GM19035 (cell line): Measurements from ENCODE around the gene WDR70.
"Not testable (repeated sequence)": the region's sequence is repeated elsewhere in the genome, so short reads cannot be mapped to it uniquely, and the experiment has no call there.

Experiments used
- ATAC-seq: cut with Tn5 transposase; IDR thresholded peaks from one replicate; pipeline ENCODE4 v1.9.1; 2021; ENCODE audit not compliant: unreplicated experiment

Gene WDR70

DNA sequence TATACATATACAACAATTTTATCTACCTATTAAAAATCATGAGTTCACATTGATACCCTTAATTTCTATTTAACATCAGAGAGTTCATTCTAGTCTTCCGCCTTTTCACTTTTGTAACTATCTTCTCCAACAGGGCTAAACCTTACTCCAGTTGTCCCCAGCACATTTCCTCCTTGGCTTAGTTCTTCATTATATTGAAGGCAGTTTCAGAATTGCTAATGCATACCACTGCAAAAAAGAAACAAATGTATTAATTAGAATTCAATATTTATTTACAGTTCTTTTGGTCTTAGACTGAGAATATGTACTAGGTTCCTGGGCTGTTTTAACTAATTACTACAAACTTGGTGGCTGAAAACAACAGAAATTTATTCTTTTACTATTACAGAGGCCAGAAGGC is 132.5 kb downstream of the WDR70 start:
- no peak for ATAC-seq

DNA sequence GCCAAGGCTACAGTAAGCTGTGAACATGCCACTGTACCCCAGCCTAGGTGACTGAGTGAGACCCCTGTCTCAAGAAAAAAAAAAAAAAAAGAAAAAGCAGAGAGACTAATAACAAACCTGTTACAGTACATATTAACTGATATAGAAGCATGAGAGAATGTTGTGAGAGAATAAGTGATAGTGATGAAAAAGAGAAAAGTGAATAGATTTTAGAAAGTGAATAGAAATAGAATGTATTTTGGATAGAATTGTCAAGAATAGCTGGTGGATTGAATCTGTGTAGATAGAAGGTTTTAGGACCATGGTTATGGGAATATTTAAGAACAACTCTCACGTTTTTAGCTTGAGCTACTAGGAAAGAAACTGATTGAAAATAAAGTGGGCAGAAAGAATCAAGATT is 135.8 kb downstream of the WDR70 start:
- no peak for ATAC-seq

DNA sequence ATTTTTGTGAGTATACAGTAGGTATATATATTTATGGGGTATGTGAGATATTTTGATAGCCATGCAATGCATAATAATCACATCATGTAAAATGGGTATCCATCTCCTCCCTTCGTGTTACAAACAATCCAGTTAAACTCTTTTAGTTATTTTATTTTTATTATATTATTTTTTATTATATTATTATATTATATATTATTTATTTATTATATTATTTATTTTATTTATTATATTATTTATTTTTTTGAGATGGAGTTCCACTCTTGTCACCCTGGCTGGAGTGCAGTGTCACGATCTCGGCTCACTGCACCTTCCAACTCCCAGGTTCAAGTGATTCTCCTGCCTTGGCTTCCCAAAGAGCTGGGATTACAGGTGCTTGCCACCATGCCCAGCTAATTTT is 138.6 kb downstream of the WDR70 start:
- no peak for ATAC-seq

DNA sequence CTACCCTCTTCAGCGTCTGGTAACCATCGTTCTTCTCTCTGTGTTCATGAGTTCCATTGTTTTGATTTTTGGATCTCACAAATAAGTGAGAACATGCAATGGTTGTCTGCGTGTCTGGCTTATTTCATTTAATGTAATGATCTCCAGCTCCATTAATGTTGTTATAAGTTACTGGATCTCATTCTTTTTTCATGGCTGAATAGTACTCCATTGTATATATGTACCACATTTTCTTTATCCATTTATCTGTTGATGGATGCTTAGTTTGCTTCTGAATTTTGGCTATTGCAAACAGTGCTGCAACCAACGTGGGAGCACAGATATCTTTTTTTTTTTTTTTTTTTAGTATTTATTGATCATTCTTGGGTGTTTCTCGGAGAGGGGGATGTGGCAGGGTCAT is 139.2 kb downstream of the WDR70 start:
- ATAC-seq = not testable (repeated sequence)

DNA sequence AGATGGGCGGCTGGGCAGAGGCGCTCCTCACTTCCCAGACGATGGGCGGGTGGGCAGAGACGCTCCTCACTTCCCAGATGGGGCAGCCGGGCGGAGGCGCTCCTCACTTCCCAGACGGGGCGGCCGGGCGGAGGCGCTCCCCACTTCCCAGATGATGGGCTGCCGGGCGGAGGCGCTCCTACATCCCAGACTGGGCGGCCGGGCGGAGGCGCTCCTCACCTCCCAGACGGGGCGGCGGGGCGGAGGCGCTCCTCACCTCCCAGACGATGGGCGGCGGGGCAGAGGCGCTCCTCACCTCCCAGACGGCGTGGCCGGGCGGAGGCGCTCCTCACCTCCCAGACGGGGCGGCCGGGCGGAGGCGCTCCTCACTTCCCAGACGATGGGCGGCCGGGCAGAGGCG is 140.2 kb downstream of the WDR70 start:
- no peak for ATAC-seq

DNA sequence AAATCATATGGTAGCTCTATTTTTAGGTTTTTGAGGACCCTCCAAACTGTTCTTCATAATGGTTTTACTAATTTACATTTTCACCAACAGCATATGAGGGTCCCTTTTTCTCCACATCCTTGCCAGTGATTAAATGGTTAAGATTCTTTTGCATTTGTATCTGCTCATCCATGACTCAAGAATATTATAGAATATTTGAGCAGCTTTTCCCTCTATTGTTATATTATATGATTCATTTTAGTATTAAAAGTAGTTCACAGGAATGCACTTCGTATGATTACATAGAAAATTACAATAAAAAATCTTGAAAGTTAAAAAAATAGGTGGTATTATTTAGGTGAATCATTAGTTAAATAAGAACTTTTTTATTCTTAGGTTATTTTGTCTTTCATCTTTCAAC is 140.7 kb downstream of the WDR70 start:
- ATAC-seq = no peak

DNA sequence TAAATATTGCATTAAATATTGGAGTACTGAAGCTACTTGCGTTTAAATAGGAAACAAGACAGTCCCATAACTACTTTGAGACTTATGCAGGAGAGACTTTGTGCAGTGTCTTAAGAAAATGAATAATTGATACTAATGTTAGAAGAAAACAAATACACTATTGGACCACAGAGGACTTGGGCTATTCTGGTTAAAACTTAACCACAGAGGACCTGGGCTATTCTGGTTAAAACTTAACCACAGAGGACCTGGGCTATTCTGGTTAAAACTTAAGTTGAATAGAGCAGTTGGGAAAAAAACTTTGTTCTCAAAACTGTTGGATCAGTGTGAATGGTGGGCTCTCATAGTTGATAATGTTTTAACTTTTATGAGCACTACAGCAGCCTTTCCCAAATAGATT is 141.7 kb downstream of the WDR70 start:
- ATAC-seq = no peak

DNA sequence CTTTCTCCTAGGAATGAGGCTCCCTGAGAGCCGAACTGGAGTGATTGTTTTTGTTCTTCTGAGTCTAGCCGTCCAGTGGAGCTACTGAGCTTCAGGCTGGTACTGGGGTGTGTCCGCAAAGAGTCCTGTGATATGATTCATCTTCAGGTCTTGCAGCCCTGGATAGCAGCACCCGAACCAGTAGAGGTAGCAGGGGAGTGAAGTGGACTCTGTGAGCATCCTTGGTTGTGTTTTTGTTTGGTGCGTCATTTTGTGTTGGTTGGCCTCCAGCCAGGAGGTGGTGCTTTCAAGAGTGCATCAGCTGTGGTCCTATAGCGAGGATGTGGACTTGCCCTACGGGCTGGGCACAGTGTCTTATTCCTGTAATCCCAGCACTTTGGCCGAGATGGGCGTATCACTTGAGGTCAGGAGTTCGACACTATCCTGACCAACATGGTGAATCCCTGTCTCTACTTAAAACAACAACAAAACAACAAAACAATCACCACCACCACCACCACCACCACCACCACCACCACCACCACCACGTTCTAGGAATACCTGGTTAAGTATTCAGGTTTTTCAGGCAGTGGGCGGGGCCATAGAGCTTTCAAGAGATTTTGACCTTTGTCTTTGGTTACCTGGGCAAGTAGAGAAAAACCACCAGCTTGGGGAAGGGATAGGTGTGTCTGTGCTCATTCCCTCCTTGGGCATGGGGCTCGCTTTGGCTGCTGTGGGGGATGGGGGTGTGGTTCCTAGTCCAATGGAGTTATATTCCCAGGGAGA is 154.0 kb downstream of the WDR70 start:
- ATAC-seq = no peak

DNA sequence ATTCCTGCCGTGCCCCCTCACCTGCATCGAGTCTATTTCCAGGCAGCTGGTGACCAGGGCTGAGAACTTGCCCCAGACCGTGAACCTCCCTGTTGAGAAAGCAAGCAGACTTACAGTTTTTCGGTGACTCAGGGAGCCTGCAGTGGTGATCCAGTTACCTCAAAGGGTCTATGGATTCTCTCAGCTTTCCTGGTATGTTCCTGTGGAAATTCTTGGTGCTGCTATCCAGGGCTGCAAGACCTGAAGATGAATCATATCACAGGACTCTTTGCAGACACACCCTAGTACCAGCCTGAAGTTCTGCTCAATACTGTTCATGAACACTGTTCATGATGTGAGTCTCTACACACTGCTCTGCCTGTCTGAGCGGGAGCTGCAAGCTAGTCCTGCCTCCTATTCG is 154.7 kb downstream of the WDR70 start:
- no peak for ATAC-seq

DNA sequence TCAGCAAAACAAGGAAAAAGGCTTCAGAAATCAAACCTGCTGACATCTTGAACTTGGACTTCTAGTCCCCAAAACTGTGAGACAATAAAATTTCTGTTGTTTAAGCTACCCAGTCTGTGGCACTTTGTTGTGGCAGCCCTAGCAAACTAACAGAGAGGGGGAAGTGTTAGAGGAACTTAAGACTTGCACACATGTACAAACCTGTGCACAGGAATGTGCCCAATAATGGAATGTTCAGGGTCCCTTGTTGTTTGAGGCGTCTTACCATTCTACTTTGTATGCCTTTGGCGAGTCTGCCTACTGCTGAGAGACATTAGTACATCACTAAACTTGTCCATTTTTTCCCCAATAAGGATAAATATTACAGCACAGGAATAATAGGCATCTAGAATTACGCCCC is 160.3 kb downstream of the WDR70 start:
- ATAC-seq = no peak

DNA sequence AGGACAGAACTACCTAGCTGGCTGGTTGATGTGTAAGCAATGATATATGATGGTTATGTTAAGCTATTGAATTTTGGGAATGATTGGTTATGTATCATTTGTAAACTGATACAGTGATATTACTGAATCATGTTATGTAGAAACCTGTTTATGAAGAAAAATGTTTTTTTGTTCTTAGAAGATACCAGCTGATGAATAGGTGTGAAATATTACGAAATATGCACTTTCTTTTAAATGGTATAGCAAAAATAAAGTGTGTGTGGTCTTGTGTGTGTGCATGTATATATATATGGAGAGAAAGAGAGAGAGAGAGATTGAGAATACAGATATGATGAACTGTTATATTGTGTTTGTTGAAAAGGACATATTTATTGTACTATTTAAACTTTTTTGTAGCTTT is 164.1 kb downstream of the WDR70 start:
- no peak for ATAC-seq

DNA sequence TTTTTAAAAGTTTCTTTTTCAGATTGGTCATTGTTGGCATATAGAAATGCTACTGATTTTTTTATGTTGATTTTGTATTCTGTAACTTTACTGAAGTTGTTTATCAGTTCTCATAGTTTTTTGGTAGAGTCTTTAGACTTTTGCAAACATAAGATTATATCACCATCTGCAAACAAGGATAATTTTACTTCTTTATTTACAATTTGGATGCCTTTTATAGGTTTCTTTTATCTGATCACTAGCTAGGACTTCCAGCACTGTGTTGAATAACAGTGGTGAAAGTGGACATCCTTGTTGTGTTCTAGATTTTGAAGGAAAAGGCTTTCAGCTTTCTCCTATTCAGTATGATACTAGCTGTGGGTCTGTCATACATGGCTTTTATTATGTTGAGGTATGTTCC is 170.3 kb downstream of the WDR70 start:
- no peak for ATAC-seq

DNA sequence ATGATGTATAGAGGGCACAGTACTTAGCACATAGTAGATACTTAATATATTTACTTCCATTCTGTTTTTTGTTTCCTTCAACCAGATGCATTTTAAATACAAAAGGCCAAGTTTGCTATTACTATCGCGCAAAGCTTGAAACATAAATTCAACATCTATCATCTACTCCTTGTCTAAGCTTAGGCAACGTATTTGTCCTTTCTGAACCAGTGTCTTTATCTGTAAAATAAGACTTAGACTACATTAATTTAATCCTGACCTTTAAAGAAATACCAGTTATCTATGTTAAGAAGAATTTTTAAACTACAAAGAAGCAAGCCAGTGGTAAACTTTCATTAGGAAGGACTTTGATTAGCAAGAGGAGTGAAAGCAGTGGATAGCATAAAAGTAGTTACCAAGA is 173.0 kb downstream of the WDR70 start:
- ATAC-seq = no peak

DNA sequence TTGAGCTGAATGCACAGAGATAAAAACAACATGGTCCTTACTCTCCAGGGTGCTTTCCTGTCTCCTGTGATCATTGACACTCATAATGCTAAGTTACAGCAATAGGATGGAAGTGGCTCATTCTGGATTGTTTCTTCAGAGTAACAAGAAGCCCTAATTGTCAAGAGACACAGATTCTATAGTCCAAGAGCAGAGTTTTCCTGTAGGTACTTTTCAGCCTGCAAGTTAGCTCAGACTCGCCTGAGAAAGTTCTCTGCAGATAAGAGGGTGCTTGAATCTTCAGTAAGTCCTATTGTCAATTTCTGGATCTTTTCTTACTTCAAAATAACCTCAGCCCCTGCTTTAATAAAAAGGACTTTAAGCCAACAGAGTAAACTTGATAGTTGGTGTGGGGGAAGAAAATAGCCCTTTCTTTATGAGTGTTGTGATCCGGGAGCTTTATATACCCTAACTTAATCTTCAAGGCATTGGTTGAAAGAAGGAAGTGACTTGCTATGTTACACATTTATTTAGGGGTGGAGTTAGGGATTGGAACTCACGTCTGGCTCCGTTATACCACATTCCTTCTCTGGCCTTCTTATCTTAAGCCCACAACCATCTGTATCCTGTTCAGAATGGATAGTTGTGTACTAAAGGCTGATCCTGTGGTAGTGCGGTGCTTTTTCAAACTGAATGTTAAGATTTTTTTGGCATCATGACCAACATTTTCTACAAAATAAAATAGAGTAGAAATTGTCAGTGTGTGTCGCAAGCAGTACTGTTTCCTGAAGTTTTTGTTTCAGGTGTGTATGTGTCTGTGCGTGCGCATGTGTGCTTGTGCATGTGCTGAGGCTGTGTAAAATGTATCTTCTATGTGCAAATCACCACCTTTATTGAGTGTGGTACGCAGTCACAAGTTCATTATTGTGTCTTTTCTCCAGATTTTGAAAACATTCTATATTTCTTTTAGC is 173.9 kb downstream of the WDR70 start:
- ATAC-seq = no peak

DNA sequence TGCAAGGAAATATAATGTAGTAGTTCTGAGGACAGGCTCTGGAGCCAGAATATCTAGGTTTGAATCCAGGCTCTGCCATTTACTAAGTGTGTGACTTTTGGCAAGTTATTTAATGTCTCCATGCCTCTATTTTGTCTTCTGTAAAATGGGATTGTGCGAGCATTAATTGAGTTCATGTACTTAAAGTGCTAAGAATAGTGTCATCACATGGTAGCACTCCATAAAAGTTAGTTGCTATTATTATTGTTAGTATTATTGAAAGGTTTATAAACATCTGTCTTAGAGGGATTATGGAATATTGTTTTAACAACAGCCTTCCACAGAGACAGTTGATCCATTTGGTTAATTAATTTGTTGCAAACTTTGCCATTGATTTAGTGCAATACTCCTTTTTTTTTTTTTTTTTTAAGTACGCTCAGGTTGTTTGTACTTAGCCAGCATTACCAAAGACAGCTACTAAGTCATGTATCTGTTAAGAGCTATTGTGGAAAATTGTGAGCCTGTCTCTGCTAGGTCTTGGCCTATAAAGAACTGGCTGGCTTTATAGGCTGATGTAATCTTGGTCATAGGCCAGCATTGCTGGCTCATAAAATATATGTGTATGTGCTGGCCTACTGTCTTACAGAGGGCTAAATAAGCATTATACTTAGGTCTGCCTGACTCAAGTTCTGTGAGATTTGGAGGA is 174.7 kb downstream of the WDR70 start:
- no peak for ATAC-seq

DNA sequence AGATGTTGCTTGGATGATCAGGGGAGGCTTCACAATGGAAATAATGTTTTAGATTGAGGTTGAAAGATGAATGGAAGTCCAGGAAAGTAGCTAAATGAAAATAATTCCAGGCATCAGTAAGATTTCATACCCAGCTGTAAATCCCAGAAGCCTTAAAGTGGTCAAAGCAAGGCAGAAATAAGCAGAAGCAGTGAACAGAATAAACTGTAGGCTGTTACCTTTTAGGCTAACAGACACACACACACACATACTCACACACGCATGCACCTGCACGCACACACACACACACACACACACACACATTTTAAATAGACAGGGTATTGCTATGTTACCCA is 175.3 kb downstream of the WDR70 start:
- no peak for ATAC-seq

DNA sequence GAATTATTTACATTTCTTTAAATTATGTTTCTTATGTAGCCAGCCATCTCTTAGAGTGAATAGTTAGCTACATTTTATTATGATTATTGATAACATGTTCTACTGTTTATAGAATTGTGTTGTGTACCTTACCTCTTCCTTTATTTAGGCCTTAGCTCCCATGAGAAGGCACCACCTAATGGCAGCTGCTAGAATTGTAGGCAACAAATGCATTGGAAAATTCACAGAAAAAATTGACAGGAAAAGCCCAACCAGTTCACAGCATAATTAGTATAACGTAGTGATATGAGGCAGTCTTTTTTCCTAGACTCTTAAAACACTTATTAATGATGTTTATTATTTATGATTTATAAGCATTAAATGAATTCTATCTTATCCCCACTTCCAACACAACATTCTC is 175.8 kb downstream of the WDR70 start:
- ATAC-seq = no peak

DNA sequence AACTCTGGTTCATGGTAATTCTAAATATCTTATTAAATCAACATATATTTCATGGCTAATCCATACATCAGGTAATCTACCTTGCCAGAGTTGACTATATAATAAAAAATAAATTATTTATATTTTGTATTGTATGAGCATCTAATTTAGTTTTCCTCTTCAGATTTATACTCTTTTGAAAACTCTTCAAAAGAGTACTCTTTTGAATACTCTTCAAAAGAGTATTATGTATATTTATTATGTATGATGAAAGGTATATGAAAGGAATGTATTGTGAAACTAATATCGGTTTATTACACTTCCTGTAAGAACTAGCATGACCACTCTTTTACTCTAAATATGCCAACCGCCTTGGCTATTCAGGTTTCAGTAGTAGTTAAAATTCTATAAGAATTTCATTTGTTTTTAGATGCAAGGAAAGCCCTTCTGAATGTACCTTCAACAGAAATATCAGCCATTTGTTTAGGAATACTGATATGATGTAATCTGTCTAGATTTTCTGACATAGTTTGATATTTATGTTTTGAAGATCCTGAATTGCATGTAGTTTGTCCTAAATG is 178.7 kb downstream of the WDR70 start:
- no peak for ATAC-seq

DNA sequence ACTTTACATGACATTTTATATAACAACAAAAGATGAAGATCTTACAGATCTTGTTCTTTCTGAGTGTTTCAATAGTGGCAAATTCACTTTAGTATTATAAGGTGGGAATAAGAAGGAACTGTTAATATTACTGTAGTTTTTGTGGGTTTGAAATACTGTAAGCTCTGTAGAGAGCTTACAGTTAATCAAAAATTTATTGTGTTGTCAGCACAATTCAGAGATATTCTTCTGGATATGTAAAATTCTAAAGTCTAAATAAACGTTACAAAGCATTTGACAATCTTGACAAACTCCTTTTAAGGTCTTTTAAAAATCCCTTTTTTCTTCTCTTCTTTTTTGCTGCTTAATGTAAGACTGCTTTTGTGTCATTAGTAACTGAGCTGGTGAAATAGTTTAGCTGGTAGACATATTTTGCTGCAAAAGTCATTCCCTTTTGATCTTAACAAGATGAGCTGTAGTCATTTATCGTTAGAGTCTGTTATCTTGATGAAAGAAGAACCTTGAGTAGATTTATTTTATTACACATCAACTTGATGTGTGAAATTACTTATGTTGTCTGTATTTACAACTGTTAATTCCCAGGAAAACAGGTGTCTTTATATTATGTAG is 186.0 kb downstream of the WDR70 start:
- no peak for ATAC-seq

DNA sequence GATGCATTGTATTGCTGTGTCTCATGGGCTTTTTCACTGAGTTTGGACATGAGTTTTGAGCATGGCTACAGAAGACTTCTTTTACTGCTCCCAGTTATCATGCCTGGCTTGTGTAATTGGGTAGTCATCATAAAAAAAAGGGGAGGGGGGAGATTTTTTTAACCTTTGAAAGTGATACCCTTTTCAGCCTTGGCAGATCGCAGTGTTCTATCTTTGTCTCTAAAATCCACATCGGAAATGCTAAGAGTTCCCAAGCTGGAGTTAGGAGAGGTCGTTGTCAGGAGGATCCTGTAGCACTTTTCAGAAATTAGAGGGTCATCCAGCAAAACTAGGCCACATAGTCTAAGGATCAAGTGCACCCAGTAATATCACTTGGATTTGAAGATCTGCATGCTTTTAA is 188.4 kb downstream of the WDR70 start:
- ATAC-seq = no peak
